ENCODE results near the gene HIC1.

DNA sequence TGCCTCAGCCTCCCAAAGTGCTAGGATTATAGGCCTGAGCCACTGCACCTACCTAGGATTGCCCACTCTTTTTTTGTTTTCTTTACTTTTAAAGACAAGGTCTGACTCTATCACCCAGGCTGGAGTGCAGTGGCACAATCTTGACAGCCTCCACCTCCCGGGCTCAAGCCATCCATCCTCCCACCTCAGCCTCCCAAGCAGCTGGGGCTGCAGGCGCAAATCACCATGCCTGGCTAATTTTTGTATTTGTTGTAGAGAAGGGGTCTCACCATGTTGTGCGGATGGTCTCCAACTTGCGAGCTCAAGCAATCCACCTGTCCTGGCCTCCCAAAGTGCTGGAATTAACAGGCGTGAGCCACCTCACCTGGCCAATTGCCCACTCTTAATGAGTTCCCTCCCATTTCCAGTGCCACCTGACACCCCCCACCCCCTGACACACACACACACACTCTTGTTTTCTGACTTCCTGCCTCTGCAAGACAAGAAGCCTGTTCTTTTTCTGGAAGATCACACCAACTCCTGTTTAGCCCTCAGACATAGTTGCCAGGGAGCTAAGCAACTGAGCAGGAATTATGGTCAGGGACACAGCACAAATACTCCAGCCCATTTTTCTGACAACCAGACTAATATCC, 10.5 kb upstream of the HIC1 start:
- TF ChIP-seq ZNF331 (CRISPR knock-in tag; IDR thresholded peaks at IDR 0.05; ENCODE audit: low read depth) (no peak), EZH2 (IDR thresholded peaks at IDR 0.05; ENCODE audit: low read depth, unreplicated experiment) (no peak), POLR2AphosphoS5 (IDR thresholded peaks at IDR 0.05; ENCODE audit: low read depth) (no peak), EZH2phosphoT487 (IDR thresholded peaks at IDR 0.05; ENCODE audit: unreplicated experiment) (no peak)

Measured in GM23338 (cell line).